Measurements from ENCODE around the gene PELI2. TPM values are rescaled to one million over a fixed set of nuclear protein-coding genes. Genes with fewer than 3 reads are reported as not detected.

Gene PELI2
- total and polyA plus RNA-seq, 3 experiments from 2014 or later, result 1.0 to 3.3 (median 2.7) TPM

- Histone ChIP-seq H3K9me3 (ENCODE audit: low read length) (no peaks in the 10 kb centered on the region), H3K27me3 (ENCODE audit: insufficient read depth, low read length, poor library complexity, severe bottlenecking) (no peaks in the 10 kb centered on the region), H3K36me3 (ENCODE audit: insufficient read depth, low read length) (no peaks in the 10 kb centered on the region), H3K4me3 (ENCODE audit: low read length) (no peak overlapping the region), H3K27ac (ENCODE audit: low read depth, low read length) (no peak overlapping the region), H3K4me1 (ENCODE audit: insufficient read depth, low read length) (no peaks in the 10 kb centered on the region)
- no peak for DNase-seq
- Mint-ChIP-seq H3K9me3 (peaks cover 0 to 11% (median 4%) of the 10 kb centered on the region in 5 donors), H3K4me1 (no peaks in the 10 kb centered on the region), H3K27ac (no peak overlapping the region), H3K36me3 (peaks cover 0 to 39% (median 6%) of the 10 kb centered on the region in 3 donors), H3K27me3 (peaks cover 0 to 2% of the 10 kb centered on the region in 2 donors), H3K4me3 (no peak overlapping the region)
- ChIA-PET CTCF (no interaction called here), POLR2A (no interaction called here)
Observed at GRCh38 chr14:56349960-56350359, 231.7 kb downstream of the PELI2 start.
